Neural progenitor cell (in vitro differentiated cells): ENCODE measurements around the gene OR51D1. TPM values are rescaled to one million over a fixed set of nuclear protein-coding genes. Genes with fewer than 3 reads are reported as not detected.

ENCODE experiments used
- DNase-seq: peaks from one replicate; pipeline ENCODE4 v3.0.0-alpha.2; 2016; ENCODE audit warnings: low spot score
- H2AFZ ChIP-seq: fragments of 200-600 bp; sonication (generic); replicated peaks from 2 replicates; pipeline ENCODE4 v1.6.1; 2016; ENCODE audit warnings: antibody characterized with exemption
- H3F3A ChIP-seq: fragments of 200-600 bp; sonication (generic); 2 replicates; pipeline ENCODE4 v1.6.1; 2016; ENCODE audit warnings: antibody characterized with exemption, low read depth
- H3K27ac ChIP-seq: fragments of 200-600 bp; sonication (generic); 2 replicates; pipeline ENCODE4 v1.5.1; 2016; ENCODE audit warnings: mild to moderate bottlenecking
- H3K27me3 ChIP-seq: fragments of 200-600 bp; sonication (generic); 2 replicates; pipeline ENCODE4 v1.6.1; 2016; ENCODE audit warnings: mild to moderate bottlenecking, moderate library complexity
- H3K36me3 ChIP-seq: fragments of 200-600 bp; sonication (generic); 2 replicates; pipeline ENCODE4 v1.5.1; 2016
- H3K4me1 ChIP-seq: fragments of 200-600 bp; sonication (generic); 2 replicates; pipeline ENCODE4 v1.6.1; 2016; ENCODE audit warnings: mixed run types
- H3K4me2 ChIP-seq: fragments of 200-600 bp; sonication (generic); 2 replicates; pipeline ENCODE4 v1.6.1; 2016
- H3K4me3 ChIP-seq: fragments of 200-600 bp; sonication (generic); 2 replicates; pipeline ENCODE4 v1.5.1; 2016
- H3K79me2 ChIP-seq: fragments of 200-600 bp; sonication (generic); 2 replicates; pipeline ENCODE4 v1.6.1; 2016; ENCODE audit warnings: low read depth
- H3K9ac ChIP-seq: fragments of 200-600 bp; sonication (generic); 2 replicates; pipeline ENCODE4 v1.6.1; 2016
- H3K9me3 ChIP-seq: fragments of 200-600 bp; sonication (generic); 2 replicates; pipeline ENCODE4 v1.5.1; 2016; ENCODE audit warnings: low read depth
- H4K20me1 ChIP-seq: fragments of 200-600 bp; sonication (generic); 2 replicates; pipeline ENCODE4 v1.6.1; 2016; ENCODE audit warnings: low read depth
- H3K27ac Mint-ChIP-seq: 3 replicates; pipeline ENCODE4 v1.8.0; 2021; ENCODE audit warnings: mixed read lengths
- H3K27me3 Mint-ChIP-seq: 2 replicates; pipeline ENCODE4 v1.8.0; 2022; ENCODE audit warnings: low read depth, mild to moderate bottlenecking, inconsistent platforms, moderate library complexity, mixed read lengths; ENCODE audit not compliant: insufficient read depth
- H3K36me3 Mint-ChIP-seq: 3 replicates; pipeline ENCODE4 v1.8.0; 2021; ENCODE audit warnings: mixed read lengths
- H3K4me1 Mint-ChIP-seq: 3 replicates; pipeline ENCODE4 v1.8.0; 2021; ENCODE audit warnings: mixed read lengths
- H3K4me3 Mint-ChIP-seq: 3 replicates; pipeline ENCODE4 v1.8.0; 2021; ENCODE audit warnings: mild to moderate bottlenecking, moderate library complexity, mixed read lengths
- H3K9me3 Mint-ChIP-seq: 3 replicates; pipeline ENCODE4 v1.8.0; 2020; ENCODE audit warnings: mixed read lengths
- EZH2 ChIP-seq: fragments of 200-600 bp; sonication (generic); IDR thresholded peaks from 2 replicates; pipeline ENCODE4 v1.6.1; 2017; ENCODE audit warnings: antibody characterized with exemption, mild to moderate bottlenecking, moderate library complexity
- EZH2phosphoT487 ChIP-seq: fragments of 200-600 bp; sonication (generic); IDR thresholded peaks from 2 replicates; pipeline ENCODE4 v1.6.1; 2017; ENCODE audit warnings: antibody characterized with exemption
- total RNA-seq: library from RNA; depleted of rRNA; stranded (reverse); fragments of >200 nt; gene quantifications from 2 replicates; pipeline ENCODE4 v1.2.3, GENCODE V29; 2015; ENCODE audit warnings: low replicate concordance
- TF ChIP-seq, protein P1 (sequence below): fragments of 200-600 bp; sonication (generic); IDR thresholded peaks from 2 replicates; pipeline ENCODE4 v1.5.1; 2017; ENCODE audit warnings: antibody characterized with exemption, mild to moderate bottlenecking

OR51D1 gene
- total RNA-seq, 1 donor from 2014 or later: not detected

DNA sequence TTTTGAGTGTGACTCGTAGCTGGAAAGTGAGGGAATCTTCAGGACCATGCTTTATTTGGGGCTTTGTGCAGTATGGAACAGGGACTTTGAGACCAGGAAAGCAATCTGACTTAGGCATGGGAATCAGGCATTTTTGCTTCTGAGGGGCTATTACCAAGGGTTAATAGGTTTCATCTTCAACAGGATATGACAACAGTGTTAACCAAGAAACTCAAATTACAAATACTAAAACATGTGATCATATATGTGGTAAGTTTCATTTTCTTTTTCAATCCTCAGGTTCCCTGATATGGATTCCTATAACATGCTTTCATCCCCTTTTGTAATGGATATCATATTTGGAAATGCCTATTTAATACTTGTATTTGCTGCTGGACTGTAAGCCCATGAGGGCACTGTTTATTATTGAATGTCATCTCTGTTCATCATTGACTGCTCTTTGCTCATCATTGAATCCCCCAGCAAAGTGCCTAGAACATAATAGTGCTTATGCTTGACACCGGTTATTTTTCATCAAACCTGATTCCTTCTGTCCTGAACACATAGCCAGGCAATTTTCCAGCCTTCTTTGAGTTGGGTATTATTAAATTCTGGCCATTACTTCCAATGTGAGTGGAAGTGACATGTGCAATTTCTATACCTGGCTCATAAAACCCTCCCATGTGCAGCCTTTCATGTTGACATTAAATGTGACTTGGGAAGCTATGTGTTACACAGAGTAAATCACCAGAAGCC lies 17.5 kb downstream of the OR51D1 start:
- H3K9me3 ChIP-seq: no peaks in the 10 kb centered on the region
- no peak overlapping the region for H3K9ac ChIP-seq
- H3F3A ChIP-seq: no peaks in the 10 kb centered on the region
- H3K27me3 ChIP-seq: no peaks in the 10 kb centered on the region
- no peak for DNase-seq
- Mint-ChIP-seq H3K4me3 (no peak overlapping the region), H3K4me1 (no peaks in the 10 kb centered on the region), H3K27me3 (no peaks in the 10 kb centered on the region), H3K27ac (no peak overlapping the region), H3K9me3 (no peaks in the 10 kb centered on the region), H3K36me3 (no peaks in the 10 kb centered on the region)
- no peaks in the 10 kb centered on the region for H3K4me1 ChIP-seq
- H3K27ac ChIP-seq: no peak overlapping the region
- no peaks in the 10 kb centered on the region for H3K36me3 ChIP-seq
- H4K20me1 ChIP-seq: no peaks in the 10 kb centered on the region
- H2AFZ ChIP-seq: no peak overlapping the region
- no peak overlapping the region for H3K4me3 ChIP-seq
- H3K4me2 ChIP-seq: no peak overlapping the region
- TF ChIP-seq EZH2phosphoT487 (no peak), EZH2 (no peak)
- TF ChIP-seq, protein P1, sequence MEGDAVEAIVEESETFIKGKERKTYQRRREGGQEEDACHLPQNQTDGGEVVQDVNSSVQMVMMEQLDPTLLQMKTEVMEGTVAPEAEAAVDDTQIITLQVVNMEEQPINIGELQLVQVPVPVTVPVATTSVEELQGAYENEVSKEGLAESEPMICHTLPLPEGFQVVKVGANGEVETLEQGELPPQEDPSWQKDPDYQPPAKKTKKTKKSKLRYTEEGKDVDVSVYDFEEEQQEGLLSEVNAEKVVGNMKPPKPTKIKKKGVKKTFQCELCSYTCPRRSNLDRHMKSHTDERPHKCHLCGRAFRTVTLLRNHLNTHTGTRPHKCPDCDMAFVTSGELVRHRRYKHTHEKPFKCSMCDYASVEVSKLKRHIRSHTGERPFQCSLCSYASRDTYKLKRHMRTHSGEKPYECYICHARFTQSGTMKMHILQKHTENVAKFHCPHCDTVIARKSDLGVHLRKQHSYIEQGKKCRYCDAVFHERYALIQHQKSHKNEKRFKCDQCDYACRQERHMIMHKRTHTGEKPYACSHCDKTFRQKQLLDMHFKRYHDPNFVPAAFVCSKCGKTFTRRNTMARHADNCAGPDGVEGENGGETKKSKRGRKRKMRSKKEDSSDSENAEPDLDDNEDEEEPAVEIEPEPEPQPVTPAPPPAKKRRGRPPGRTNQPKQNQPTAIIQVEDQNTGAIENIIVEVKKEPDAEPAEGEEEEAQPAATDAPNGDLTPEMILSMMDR: no peak
- H3K79me2 ChIP-seq: no peaks in the 10 kb centered on the region

DNA sequence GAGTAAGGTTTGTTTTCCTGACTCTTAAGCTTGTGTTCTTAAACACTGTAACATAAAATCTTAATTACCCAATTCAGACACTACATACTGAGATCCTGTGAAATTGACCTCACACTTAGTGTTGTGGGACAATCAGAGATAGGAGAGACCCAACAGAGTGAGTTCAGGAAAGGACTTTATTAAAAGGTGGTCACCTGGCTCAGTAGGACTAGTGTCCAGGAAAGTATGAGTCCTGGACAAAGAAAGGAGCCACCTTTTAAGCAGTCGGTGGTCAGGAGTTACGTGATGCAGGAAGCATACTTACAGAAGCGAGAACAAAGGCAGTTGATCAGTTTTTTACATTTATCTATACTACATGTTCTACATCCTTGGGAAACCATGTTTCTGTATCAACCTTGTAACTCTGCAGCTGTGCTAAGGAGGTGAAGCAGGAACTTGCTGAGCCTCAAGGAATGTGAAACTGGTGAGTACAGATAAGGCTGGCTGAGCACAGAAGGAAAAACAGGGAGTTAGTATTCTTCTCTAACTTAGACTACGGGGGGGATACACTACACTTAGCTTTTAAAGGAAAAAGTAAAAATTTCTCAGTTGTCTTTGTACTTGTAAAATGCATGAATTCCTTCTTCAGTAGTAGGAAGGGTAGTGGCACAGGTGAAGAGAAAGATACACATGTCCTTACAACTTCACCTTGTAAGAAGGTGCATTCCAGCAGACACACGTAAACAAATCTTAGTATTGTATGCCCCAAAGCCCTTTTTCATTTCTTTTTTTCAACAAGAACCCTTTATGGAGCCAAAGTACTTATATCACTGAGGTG lies 21.6 kb downstream of the OR51D1 start:
- Histone ChIP-seq H3K4me1 (no peaks in the 10 kb centered on the region), H3K27ac (no peak overlapping the region), H3K9me3 (no peaks in the 10 kb centered on the region), H3K4me2 (no peak overlapping the region), H3K4me3 (no peak overlapping the region), H3K27me3 (no peaks in the 10 kb centered on the region), H2AFZ (no peak overlapping the region), H3F3A (no peaks in the 10 kb centered on the region), H3K9ac (no peak overlapping the region), H4K20me1 (no peaks in the 10 kb centered on the region), H3K36me3 (no peaks in the 10 kb centered on the region), H3K79me2 (no peaks in the 10 kb centered on the region)
- Mint-ChIP-seq H3K9me3 (no peaks in the 10 kb centered on the region), H3K36me3 (no peaks in the 10 kb centered on the region), H3K4me1 (no peaks in the 10 kb centered on the region), H3K27me3 (no peaks in the 10 kb centered on the region), H3K27ac (no peak overlapping the region), H3K4me3 (no peak overlapping the region)
- TF ChIP-seq EZH2phosphoT487 (no peak), EZH2 (no peak)
- TF ChIP-seq, protein P1: no peak
- no peak for DNase-seq

DNA sequence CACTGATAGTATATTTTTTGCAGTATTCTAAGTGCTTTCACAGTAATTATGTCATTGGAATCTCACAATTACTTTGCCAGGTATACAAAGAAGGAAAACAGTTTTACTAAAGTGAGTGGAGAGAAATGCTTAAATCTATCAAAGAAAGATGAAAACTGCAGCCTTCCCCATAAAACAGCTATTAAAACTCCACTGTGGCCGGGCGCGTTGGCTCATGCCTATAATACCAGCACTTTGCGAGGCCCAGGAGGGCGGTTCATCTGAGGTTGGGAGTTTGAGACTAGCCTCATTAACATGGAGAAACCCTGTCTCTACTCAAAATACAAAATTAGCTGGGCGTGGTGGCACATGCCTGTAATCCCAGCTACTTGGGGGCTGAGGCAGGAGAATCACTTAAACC lies 25.6 kb downstream of the OR51D1 start:
- H3K4me3 ChIP-seq: no peak overlapping the region
- H3K27me3 ChIP-seq: no peaks in the 10 kb centered on the region
- DNase-seq: no peak
- Mint-ChIP-seq H3K27ac (no peak overlapping the region), H3K4me3 (no peak overlapping the region), H3K9me3 (no peaks in the 10 kb centered on the region), H3K4me1 (no peaks in the 10 kb centered on the region), H3K36me3 (no peaks in the 10 kb centered on the region), H3K27me3 (no peaks in the 10 kb centered on the region)
- no peaks in the 10 kb centered on the region for H4K20me1 ChIP-seq
- H3K79me2 ChIP-seq: no peaks in the 10 kb centered on the region
- no peaks in the 10 kb centered on the region for H3F3A ChIP-seq
- no peaks in the 10 kb centered on the region for H3K36me3 ChIP-seq
- TF ChIP-seq, protein P1: no peak
- TF ChIP-seq EZH2phosphoT487: no peak
- TF ChIP-seq EZH2: no peak
- no peak overlapping the region for H3K4me2 ChIP-seq
- no peaks in the 10 kb centered on the region for H3K9me3 ChIP-seq
- H3K9ac ChIP-seq: no peak overlapping the region
- H3K27ac ChIP-seq: no peak overlapping the region
- no peak overlapping the region for H2AFZ ChIP-seq
- H3K4me1 ChIP-seq: no peaks in the 10 kb centered on the region
